GM19397 (cell line): ENCODE results near the gene KCNQ5.

Experiments used
- ATAC-seq: cut with Tn5 transposase; IDR thresholded peaks from one replicate; pipeline ENCODE4 v1.9.1; 2021; ENCODE audit warnings: mild to moderate bottlenecking, moderate library complexity; ENCODE audit not compliant: unreplicated experiment

KCNQ5 gene

DNA sequence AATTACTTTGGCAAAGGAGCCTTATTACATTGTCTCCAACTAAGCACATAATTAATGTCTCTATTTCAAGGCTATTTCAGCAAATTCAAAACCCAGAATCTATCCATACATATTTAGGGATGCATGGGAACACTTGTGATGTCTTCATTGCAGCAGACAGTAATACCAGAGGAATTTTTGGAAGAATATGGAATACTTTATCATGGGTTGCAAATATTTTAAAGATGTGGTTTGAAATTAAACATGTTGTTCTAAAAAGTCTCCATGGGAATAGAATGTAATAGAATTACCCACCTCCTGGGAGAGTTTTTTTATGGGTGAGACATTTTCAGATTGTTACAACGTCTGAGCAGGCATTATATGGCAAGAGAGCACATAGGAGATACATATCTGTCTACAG, 170.8 kb downstream of the KCNQ5 start:
- ATAC-seq, result no peak

DNA sequence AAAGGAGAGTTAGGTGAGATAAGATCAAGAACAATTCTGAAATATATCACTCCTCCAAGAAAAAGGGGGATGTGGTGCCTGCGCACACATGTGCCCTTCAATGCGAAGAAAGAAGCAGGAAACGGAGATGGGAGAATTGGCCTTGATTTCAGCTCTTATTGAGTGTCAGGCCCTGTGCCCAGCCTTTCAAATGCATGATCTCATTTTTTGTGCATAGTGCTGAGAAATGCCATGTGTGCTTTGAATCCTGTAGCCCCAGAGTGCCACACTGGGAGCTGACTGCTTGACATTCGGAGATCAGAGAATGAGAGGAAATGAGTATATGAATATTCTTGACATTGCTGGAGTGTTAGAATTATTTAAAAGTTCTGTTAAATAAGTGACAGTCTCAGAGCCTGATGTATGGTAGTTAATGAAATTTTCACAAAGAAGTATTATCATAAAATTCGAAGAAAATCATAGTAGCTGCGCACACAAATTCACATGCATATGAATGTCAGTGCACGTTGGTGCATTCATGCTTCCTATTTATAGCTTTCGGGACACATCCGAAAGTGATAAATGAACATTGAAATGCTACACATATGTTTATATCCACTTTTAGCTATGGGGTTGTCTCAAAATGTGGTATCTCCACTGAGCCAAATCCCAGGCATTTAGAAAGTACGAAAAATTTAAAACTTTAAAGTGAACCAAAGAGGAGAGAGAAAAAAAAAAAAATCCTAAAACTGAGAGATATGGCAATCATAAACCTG, 172.0 kb downstream of the KCNQ5 start:
- ATAC-seq, result no peak

DNA sequence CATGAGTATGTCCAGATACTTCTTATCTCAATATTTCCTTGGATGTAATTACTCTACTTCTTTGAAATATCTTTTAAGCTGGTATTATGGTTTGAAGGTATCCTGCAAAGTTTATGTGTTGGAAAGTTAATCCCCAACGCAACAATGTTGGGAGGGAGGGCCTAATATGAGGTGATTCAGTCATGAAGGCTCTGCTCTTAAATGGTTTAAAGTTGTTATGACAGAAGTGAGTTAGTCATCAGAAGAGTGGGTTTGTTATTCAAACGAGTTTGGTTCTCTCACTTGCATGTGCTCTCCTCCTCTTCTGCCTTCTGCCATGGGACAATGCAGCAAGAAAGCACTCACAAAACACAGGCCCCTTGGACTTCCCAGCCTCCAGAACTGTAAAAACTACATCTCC, 176.3 kb downstream of the KCNQ5 start:
- ATAC-seq, result no peak

DNA sequence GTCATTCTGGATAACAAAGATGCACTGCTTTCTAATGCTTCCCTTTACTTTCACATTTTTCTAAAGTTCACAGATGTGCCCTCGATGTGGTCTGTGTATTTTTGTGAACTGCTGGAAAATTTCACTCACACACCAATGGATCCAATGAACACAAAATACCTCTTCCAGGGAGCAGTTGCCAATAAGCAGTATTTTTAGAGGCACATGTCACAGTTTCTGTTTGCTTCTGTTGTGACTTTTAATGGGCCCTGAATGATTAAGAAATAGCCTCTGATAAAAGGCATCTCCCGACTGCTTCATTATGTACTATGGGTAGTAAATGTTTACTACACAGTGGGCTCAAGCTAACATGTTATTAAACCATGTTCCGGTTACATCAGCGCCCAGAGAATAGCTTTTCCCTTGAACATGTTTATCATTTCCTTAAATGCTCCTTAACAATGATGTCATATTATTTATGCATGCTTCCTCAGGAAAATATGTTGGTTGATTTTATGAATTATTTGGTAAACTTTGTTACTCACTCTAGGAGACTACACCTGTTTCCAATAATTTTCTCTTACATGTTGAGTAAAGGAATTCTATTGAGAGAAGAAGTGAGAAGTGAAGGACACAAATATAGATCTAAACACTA, 188.0 kb downstream of the KCNQ5 start:
- ATAC-seq, result no peak

DNA sequence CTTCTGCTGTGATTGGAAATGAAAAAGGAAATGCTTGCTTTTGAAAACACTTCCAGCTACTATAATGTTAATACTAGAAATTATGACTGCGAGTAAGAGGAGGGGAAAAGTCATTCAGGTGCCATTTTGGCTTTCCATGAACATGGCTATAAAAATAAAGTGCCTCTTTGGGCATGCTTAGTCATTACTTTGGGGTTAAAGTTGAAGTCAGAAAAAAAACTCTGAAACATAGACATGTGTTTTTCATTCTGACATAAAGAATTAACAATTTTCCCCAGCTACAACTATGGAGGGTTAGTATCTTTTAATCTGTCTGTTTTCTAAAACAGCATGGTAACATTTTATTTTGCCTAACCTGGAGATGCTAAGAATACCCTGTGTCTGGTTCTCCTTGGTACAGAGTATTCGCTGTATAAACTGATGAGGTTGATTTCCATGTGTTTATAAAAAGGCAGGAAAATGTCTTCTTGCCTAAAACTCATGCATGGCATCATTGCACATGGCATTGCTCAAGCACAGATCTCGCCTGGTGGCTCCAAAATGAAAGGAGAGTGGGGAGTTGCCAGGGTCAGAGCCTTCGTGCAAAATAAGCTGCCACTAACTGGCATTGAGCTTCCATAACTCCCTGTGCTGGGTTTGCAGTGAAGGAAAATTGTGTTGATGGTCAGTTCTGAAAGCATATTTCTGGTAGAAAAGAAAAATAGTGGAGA, 188.9 kb downstream of the KCNQ5 start:
- no peak for ATAC-seq

DNA sequence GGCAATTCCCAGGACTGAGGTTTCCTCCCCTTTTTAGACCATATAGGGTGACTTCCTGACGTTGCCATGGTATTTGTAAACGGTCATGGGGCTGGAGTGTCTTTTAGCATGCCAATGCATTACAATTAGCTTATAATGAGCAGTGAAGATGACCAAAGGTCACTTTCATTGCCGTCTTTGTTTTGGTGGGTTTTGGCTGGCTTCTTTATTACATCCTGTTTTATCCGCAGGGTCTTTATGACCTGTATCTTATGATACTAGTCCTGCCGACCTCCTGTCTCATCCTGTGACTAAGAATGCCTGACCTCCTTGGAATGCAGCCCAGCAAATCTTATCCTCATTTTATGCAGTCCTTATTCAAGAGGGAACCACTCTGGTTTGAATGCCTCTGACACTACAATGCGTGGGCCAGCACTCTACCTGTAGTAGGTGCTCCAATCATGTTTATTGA, 190.1 kb downstream of the KCNQ5 start:
- no peak for ATAC-seq

DNA sequence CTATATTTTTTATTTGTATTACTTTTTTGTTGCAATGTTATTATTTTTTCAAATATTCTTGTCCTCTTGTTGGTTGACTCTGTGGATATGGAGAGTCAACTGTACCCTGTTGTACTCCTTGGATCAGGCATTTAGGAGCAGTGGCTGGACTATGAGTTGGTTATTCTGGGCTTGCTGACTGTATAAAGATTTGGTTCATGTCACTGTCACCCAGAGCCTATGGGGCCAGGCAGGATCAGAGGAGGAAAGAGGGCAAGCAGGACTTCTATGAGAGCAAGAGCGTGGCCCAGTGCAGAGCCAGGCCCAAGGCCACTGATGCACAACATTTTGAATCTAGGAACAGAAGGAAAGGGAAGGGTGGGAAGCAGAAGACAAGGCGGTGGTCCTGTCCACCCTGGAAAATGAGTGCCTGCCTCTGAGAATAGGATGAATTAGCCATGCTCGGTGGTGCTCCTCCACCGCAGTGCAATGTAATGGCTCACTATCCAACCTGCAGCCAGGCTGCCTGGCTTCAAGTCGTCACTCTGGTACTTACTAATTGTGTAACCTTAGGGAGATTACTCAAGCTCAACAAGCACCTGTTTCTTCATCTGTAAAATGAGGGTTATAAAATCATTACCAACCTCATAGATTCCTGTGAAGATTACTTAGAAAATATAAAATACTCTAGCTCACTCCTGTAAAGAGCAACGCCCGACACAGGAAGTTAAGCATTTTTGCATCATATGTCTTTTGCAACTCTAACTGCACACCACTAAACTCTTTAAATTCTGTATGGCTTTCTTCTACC, 192.1 kb downstream of the KCNQ5 start:
- no peak for ATAC-seq

DNA sequence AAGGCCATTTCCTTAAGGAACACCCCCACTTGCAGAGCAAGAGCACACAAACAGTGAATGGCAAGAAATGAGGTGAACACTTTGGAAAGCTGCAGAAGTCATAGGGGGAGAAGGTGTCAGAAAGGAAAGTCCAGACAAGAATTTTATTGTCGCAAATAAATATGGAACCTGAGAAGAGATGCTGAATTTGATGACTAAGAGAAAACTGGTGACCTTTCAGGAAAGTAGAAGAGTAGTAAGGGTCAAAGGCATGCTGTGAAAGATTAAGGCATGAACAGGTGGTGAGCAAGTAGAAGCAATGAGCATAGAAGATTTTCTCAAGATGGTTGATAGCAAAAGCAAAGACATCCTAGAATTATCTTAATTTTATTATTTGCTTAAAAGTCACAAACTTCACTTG, 194.2 kb downstream of the KCNQ5 start:
- no peak for ATAC-seq

DNA sequence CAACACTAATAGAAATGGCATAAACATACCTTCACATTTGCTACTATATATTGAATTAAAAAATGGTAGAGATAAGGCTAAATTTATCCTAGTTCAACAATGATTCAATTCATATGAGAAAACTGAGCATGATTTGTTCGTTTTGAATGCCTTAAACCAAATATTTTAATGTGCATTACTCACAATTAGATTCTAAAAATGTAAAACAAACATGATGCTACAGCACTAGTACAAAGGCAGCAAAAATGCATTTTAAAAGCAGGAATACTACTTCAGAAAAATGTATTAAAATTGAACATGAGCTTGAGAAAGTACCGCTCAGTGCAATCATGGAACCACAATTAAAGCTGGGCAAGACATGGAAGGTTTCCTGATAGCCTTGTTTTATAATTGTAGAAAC, 195.3 kb downstream of the KCNQ5 start:
- no peak for ATAC-seq

DNA sequence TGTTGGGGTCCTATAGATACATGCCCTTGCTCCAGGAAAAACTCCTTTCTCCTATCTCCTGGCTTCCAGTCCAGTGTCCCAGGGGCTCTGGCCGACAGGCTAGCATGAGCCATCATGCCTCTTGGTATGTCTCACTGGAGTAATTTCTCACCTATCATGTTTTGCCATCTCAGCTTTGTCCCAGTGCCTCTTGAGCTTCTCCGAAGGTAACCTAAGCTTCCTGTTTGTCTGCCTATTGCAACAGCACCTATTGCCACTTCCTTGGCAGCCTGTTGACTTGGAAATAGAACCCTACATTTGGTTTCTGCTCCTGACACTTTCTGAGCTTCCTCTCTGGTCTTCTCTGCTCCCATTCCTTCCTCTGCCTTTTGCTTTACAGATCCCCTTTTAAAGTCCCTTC, 197.7 kb downstream of the KCNQ5 start:
- ATAC-seq, result no peak

DNA sequence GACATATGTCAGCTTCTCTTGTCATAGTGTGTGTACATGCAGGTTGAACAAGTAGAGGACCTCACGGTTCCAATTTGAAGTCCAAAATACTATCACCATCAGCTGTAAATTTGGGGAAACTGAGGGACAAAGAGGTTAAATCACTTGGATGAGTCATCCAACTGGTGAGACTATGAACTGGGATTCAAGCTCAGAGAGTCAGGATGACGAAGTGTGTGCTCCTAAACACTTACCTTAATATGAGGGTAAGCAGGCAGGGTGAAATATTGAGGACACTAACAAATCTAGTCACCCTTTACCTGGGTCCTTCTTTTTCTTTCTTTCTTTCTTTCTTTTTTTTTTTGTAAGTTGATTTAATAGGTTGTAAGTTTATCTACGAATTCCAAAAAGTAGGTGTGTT, 198.3 kb downstream of the KCNQ5 start:
- no peak for ATAC-seq

DNA sequence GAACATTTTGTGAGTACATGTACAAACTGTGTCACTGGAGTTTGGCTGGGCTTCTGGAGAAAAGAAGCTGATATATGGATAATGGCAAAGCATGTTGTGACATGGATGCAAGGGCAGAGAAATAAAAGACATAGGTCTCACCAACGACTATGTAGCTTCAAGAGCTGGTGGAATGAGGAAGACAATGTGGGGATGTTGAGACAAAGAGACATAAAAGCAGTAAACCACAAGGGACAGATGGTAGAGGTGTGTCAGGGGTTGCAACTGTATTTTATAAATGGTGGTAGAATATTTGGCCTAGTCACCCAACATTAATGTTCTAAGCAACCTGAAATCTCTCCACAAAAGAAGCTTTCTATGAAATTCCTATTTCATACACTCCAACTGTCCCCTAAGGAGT, 199.0 kb downstream of the KCNQ5 start:
- no peak for ATAC-seq

DNA sequence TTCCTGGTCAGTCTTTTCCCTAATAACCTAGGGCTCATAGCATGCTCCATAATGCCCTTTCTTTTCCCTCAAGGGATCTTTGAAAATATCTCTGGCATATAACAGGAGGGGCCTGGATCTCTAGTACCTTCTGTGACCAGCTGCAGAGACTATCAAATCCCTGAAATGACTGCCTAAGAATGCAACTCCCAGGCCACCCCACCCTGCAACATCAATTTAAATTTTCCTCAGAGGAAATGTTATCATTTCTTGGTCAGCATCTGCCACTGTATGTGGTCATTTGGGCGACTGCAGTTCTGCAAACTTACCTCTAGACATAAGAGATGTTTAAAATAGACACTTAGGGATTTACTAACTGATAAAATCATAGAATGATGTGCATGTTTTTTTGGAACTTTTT, 200.2 kb downstream of the KCNQ5 start:
- ATAC-seq, result no peak

DNA sequence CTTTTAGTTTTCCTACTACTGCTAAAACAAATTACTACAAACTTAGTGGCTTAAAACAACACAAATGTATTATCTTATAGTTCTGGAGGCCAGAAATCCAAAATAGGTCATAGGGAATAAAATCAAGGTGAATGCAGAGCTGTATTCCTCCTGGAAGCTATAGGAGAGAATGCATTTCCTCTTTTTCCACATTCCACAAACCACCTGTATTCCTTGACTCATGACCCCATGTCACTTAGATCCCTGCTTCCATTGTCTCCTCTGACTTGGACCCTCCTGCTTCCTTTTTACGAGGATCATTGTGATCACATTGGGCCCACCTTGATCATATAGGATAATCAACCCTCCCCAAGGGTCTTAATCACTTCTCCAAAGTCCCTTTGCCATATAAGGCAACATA, 200.8 kb downstream of the KCNQ5 start:
- ATAC-seq, result no peak

DNA sequence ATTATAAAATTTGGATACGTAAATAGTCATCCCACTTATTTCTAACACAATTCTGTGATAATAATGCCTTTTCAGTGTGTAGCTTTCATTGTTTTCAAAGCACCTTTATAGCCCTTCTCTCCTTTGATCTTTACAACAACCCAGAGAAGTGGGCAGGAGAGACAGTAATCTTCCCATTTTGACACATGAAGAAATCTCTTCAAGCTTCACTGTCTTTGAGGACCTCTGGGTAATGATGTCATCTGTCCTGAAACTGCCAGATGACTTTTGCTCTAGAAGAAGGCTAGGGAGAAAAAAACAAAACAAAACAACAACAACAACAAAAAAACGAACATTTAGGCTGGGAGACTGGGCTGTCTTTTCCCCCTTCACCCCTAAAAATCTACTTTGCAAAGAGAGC, 203.0 kb downstream of the KCNQ5 start:
- ATAC-seq, result peak; percentile 66

DNA sequence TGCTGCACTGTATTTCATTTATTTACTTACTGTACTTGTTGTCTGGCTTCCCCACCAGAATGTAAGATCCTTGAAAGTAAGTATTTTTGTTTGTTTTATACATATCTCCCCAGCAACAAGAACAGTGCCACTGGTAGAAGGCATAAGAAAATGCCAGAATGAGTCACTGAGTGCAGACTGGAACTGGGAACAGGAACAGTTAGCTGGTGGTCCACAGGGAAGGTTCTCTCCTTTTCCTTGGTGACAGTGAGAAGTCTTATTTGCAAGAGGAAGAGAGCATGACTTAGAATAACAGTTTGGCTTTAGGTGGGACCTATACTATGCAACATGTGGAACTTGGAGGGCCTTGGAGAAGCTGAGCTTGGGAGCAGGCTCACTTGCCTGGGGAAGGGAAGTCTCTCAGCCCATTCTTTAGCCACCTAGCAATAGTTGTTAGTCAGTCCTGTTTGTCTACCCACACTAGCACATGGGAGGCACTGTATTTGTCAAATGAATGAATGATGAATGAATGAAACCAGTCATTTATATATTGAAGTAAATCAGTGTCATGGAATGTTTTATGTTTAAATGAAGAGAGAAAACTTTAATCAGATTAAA, 203.5 kb downstream of the KCNQ5 start:
- peak; percentile 44 for ATAC-seq

DNA sequence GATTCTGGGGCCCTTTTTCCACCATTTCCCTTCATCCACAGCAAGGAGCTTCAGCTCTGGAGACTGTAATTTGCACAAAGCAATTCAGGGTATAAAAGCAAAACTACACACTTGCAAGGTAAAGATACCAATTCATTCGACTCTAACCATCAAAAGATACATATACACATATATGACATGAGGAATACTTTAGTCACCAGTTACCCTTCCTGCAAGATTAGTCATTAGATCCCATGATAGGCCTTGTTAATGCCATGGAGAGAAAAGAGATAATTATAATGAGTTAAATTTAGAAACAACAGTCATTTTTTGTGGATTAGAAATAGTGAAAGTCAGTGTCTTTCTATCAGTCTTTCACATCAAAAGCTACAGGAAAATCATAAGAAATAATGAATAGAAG, 204.2 kb downstream of the KCNQ5 start:
- no peak for ATAC-seq

DNA sequence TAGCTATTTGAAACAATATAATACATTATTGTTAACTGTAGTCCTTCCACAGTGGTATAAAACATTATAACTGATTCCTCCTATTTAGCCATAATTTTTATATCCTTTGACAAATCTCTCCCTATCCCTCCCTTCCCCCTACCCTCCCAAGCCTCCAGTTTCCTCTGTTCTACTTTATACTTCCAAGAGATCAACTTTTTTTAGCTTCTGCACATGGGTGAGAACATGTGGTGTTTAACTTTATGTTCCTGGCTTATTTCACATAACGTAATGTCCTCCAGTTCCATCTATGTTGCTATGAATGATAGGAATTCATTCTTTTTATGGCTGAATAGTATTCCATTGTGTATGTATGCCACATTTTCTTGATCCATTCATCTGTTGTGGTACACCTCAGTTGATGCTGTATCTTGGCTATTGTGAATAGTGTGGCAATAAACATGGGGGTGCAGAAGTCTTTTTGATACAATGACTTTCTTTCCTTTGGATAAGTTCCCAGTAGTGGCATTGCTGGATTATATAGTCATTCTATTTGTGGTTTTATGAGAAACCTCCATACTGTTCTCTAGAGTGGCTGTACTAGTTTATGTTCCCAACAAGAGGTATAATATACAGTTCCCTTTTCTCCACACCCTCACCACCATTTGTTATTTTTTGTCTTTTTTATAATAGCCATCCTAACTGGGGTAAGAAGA, 205.0 kb downstream of the KCNQ5 start:
- no peak for ATAC-seq

DNA sequence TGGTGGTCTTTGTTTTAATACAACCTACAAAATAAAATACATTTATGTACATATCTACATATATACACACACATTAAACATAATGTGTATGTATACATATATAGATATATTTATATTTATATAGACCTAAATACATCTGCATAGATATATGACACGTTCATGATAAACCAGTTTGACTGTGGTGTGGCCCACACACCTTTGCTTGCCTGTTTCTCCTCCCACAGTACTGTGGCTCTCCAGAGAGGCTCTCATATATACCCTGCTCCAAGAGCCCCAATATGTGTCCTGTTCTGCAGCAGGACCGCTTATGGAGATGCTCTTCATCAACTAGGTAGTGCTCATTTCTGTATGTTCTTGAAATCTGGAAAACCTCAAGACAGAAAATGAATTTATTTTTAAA, 207.0 kb downstream of the KCNQ5 start:
- ATAC-seq, result no peak

DNA sequence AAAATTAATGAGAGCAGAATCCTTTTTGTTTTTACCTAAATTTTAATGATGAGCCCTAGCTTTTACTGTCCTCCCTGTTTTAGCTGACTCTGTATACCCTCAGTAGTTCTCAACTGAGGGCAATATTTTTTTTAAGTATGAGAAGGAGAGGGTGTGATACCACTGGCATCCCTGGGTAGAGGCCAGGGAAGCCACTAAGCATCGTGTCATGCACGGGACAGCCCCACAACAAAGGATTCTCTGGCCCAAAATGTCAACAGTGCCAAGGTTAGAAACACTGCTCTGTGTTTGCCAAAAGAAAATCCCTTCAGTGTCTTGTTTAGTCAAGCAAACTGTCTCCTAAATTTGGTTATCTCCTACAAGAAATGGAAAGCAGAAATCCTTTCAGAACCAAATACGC, 210.4 kb downstream of the KCNQ5 start:
- ATAC-seq, result no peak
